CD4-positive, alpha-beta T cell (primary cell): ENCODE data around the gene DCAF8L1. TPM values are rescaled to one million over a fixed set of nuclear protein-coding genes. Genes with fewer than 3 reads are reported as not detected.
"Not testable (repeated sequence)": the region's sequence is repeated elsewhere in the genome, so short reads cannot be mapped to it uniquely, and the experiment has no call there.

ENCODE experiments used
- ATAC-seq: fragments of 200-7000 bp; cut with Tn5 transposase; one replicate; pipeline ENCODE4 v1.10.0; 2022; ENCODE audit warnings: mild to moderate bottlenecking; ENCODE audit not compliant: poor library complexity
- CTCF ChIA-PET: fragments of 350-600 bp; sonication (Branson Sonifier 250); formaldehyde crosslinking; loops from one replicate; lab custom pipeline; 2021; ENCODE audit warnings: antibody characterized with exemption, inconsistent platforms; lab: Charles Lee
- POLR2A ChIA-PET: fragments of 350-600 bp; sonication (Branson Sonifier 250); formaldehyde crosslinking; loops from one replicate; lab custom pipeline; 2021; ENCODE audit warnings: antibody characterized with exemption, inconsistent platforms; lab: Charles Lee
- DNase-seq, 14 experiments: peaks; one replicate each; pipeline ENCODE4 v3.0.0-alpha.2; 2013 to 2020; ENCODE audit warnings: mixed read lengths in 2 of 14
- H3K27ac ChIP-seq, 2 donors: one replicate each; pipeline versions ENCODE4 v1.5.1 to v1.7.0; 2013; ENCODE audit warnings: low read length in 2 of 2, low read depth in 1 of 2, mild to moderate bottlenecking in 1 of 2
- H3K27me3 ChIP-seq, 2 experiments: 1 replicate in 1 of 2; 2 replicates in 1 of 2; pipeline versions ENCODE4 v1.6.1 to v1.7.0; 2013; ENCODE audit warnings: low read length in 2 of 2, control low read depth in 1 of 2, mild to moderate bottlenecking in 1 of 2, moderate library complexity in 1 of 2; ENCODE audit not compliant: insufficient read depth in 2 of 2, control insufficient read depth in 1 of 2
- H3K36me3 ChIP-seq: one replicate; pipeline ENCODE4 v1.6.1; 2013; ENCODE audit warnings: low read length, control low read depth; ENCODE audit not compliant: insufficient read depth
- H3K4me1 ChIP-seq: one replicate; pipeline ENCODE4 v1.6.1; 2013; ENCODE audit warnings: low read length, control low read depth; ENCODE audit not compliant: insufficient read depth
- H3K4me3 ChIP-seq: one replicate; pipeline ENCODE4 v1.5.1; 2013; ENCODE audit warnings: mild to moderate bottlenecking, low read length, moderate library complexity
- H3K9me3 ChIP-seq, 2 experiments: 1 replicate in 1 of 2; 2 replicates in 1 of 2; pipeline versions ENCODE4 v1.6.1 to v1.7.0; 2013; ENCODE audit warnings: low read length in 2 of 2, mild to moderate bottlenecking in 2 of 2, control low read depth in 1 of 2, moderate library complexity in 1 of 2; ENCODE audit not compliant: control insufficient read depth in 1 of 2, insufficient read depth in 1 of 2
- H3K27ac Mint-ChIP-seq: one replicate; pipeline ENCODE4 v1.8.0; 2020; ENCODE audit warnings: mixed read lengths
- H3K27me3 Mint-ChIP-seq: one replicate; pipeline ENCODE4 v1.8.0; 2021; ENCODE audit warnings: mixed read lengths
- H3K36me3 Mint-ChIP-seq: one replicate; pipeline ENCODE4 v1.8.0; 2021; ENCODE audit warnings: low read depth, mixed read lengths
- H3K4me1 Mint-ChIP-seq: one replicate; pipeline ENCODE4 v1.8.0; 2021; ENCODE audit warnings: low read depth, mixed read lengths
- H3K4me3 Mint-ChIP-seq: one replicate; pipeline ENCODE4 v1.8.0; 2020; ENCODE audit warnings: mild to moderate bottlenecking, mixed read lengths
- H3K9me3 Mint-ChIP-seq: one replicate; pipeline ENCODE4 v1.8.0; 2020; ENCODE audit warnings: mixed read lengths
- intact Hi-C, 2 experiments: fragments of 100-400 bp; cut with DNase I in 1 of 2; cut with micrococcal nuclease in 1 of 2; formaldehyde crosslinking; loops; one replicate each; pipeline versions ENCODE4 v1.15.1 to v1.9.0; 2023 to 2025; cut with DNase I, micrococcal nuclease
- total RNA-seq, 174 experiments: library from RNA in 2 of 174; stranded (reverse) in 2 of 174; gene quantifications; one replicate each; pipeline ENCODE4 v1.2.3 and lab custom pipeline; 2021 to 2026
- TF ChIP-seq, protein P1 (sequence below): fragments of 200-600 bp; IDR thresholded peaks from one replicate; pipeline ENCODE4 v1.8.0; 2022; ENCODE audit warnings: antibody characterized with exemption, mild to moderate bottlenecking

Gene DCAF8L1
- total RNA-seq, 2 experiments from 2014 or later: not detected

DNA sequence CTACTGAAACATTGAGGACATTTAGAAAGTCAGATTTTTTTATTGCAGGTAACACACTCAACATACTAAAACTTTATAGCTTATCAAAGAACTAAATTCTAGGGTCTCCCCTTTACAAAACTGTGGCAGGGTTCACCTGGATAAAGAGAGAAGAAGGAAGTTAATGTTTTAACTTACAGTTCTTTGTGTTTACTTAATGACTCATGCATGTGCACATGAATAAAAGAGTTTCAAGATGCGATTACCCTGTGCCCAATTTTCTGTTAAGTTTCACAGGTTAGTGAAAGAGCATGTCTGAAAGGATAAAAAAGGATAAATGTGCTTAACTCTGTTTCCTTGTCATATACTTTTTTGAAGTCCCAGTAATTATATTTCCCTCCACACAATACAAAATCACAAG is 16.8 kb downstream of the DCAF8L1 start:
- Histone ChIP-seq H3K9me3 (peaks cover 0 to 3% of the 10 kb centered on the region in 2 experiments), H3K4me1 (no peaks in the 10 kb centered on the region), H3K36me3 (no peaks in the 10 kb centered on the region), H3K27ac (no peak overlapping the region), H3K4me3 (no peak overlapping the region), H3K27me3 (no peaks in the 10 kb centered on the region)
- Mint-ChIP-seq H3K27me3 (no peaks in the 10 kb centered on the region), H3K4me3 (no peak overlapping the region), H3K27ac (no peak overlapping the region), H3K9me3 (peaks cover 2% of the 10 kb centered on the region), H3K36me3 (no peaks in the 10 kb centered on the region), H3K4me1 (no peaks in the 10 kb centered on the region)
- TF ChIP-seq, protein P1, sequence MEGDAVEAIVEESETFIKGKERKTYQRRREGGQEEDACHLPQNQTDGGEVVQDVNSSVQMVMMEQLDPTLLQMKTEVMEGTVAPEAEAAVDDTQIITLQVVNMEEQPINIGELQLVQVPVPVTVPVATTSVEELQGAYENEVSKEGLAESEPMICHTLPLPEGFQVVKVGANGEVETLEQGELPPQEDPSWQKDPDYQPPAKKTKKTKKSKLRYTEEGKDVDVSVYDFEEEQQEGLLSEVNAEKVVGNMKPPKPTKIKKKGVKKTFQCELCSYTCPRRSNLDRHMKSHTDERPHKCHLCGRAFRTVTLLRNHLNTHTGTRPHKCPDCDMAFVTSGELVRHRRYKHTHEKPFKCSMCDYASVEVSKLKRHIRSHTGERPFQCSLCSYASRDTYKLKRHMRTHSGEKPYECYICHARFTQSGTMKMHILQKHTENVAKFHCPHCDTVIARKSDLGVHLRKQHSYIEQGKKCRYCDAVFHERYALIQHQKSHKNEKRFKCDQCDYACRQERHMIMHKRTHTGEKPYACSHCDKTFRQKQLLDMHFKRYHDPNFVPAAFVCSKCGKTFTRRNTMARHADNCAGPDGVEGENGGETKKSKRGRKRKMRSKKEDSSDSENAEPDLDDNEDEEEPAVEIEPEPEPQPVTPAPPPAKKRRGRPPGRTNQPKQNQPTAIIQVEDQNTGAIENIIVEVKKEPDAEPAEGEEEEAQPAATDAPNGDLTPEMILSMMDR: no peak
- ChIA-PET POLR2A (no interaction called here), CTCF (no interaction called here)
- no peak for ATAC-seq
- no peak for DNase-seq
- intact Hi-C loops: no loop called here

DNA sequence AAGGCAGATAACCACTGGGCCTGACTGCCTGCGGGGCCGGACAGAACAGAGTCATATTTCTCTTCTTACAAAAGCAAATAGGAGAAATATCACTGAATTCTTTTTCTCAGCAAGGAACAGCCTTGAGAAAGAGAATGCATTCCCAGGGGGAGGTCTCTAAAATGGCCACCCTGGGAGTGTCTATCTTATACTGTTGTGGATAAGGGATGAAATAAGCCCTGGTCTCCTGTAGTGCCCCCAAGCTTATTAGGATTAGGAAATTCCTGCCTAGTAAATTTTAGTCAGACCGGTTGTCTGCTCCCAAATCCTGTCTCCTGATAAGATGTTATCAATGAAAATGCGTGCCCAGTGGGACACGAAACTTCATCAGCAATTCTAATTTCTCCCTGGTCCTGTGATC is 20.8 kb downstream of the DCAF8L1 start:
- H3K9me3 Mint-ChIP-seq, intact Hi-C loops, H3K4me3 Mint-ChIP-seq, H3K27me3 Mint-ChIP-seq, H3K36me3 ChIP-seq, H3K27me3 ChIP-seq, CTCF ChIA-PET, ATAC-seq, DNase-seq, H3K27ac ChIP-seq, H3K4me1 Mint-ChIP-seq, H3K9me3 ChIP-seq, POLR2A ChIA-PET, H3K4me3 ChIP-seq, H3K4me1 ChIP-seq, H3K27ac Mint-ChIP-seq, H3K36me3 Mint-ChIP-seq: not testable (repeated sequence)

DNA sequence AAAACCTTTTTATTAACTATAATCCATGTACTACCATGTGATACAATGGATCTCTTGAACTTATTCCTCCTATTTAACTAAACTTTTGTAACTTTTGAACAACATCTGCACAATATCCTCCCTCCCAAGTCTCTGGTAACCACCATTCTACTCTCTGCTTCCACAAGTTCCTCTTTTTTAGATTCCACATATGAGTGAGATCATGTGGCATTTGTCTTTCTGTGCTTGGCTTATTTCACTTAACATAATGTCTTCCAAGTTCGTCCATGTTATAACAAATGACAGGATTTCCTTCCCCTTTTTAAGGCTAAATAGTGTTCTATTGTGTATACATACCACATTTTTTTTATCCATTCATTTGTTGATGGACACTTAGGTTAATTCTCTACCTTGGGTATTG is 28.1 kb downstream of the DCAF8L1 start:
- no peaks in the 10 kb centered on the region for H3K27me3 Mint-ChIP-seq
- H3K36me3 Mint-ChIP-seq: no peaks in the 10 kb centered on the region
- H3K4me1 Mint-ChIP-seq: no peaks in the 10 kb centered on the region
- intact Hi-C loops: no loop called here
- ATAC-seq (no peak), DNase-seq (no peak)
- no peak overlapping the region for H3K4me3 ChIP-seq
- H3K4me1 ChIP-seq: no peaks in the 10 kb centered on the region
- H3K4me3 Mint-ChIP-seq: no peak overlapping the region
- TF ChIP-seq, protein P1: no peak
- no peak overlapping the region for H3K27ac ChIP-seq
- no peak overlapping the region for H3K27ac Mint-ChIP-seq
- no peaks in the 10 kb centered on the region for H3K27me3 ChIP-seq
- CTCF ChIA-PET: no interaction called here
- POLR2A ChIA-PET: no interaction called here
- no peaks in the 10 kb centered on the region for H3K36me3 ChIP-seq
- peaks cover 5% of the 10 kb centered on the region for H3K9me3 Mint-ChIP-seq
- H3K9me3 ChIP-seq: no peaks in the 10 kb centered on the region

DNA sequence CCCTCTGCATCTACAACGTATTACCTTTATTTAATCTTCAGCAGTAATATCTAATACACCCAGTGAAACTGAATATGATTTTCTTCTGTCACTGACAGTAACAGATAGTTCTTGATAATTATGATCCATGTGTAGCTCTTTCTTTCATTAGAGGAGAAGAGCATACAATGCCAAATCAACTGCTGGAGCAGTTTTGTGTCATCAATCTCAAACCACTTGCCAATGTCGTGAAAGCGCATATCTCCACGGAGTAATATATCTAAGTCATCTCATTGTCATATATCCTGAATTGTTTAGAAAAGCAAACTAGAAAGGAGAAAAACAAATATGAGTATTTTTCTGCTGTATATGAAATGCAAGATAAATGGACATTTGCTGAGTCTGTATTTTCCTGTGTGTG is 47.9 kb downstream of the DCAF8L1 start:
- Mint-ChIP-seq H3K4me3 (no peak overlapping the region), H3K36me3 (no peaks in the 10 kb centered on the region)
- intact Hi-C loops: no loop called here

More for the DNA sequence above, 47.9 kb downstream of the DCAF8L1 start:
- peaks cover 3% of the 10 kb centered on the region for H3K9me3 Mint-ChIP-seq
- no peak for DNase-seq
- CTCF ChIA-PET: no interaction called here
- no peak overlapping the region for H3K27ac Mint-ChIP-seq
- no peaks in the 10 kb centered on the region for H3K36me3 ChIP-seq
- TF ChIP-seq, protein P1: no peak
- H3K4me1 ChIP-seq: no peaks in the 10 kb centered on the region
- no peak for ATAC-seq
- POLR2A ChIA-PET: no interaction called here
- H3K27me3 ChIP-seq: no peaks in the 10 kb centered on the region
- H3K27me3 Mint-ChIP-seq: no peaks in the 10 kb centered on the region
- no peak overlapping the region for H3K4me3 ChIP-seq
- no peaks in the 10 kb centered on the region for H3K4me1 Mint-ChIP-seq
- H3K27ac ChIP-seq: no peak overlapping the region
- H3K9me3 ChIP-seq: peaks cover 0 to 5% of the 10 kb centered on the region in 2 experiments
